Endothelial cell of umbilical vein (primary cell): Measurements from ENCODE around the gene MPZL3. TPM values are rescaled to one million over a fixed set of nuclear protein-coding genes. Genes with fewer than 3 reads are reported as not detected.

Experiments used
- BruUV-seq: library from RNA; stranded (reverse); fragments of 400-500 nt; replicated peaks from 2 replicates; lab custom pipeline; 2021; lab: Mats Ljungman, UMichigan
- CTCF ChIA-PET: fragments of 300-600, 350-600 bp; sonication (Branson Sonifier 250); formaldehyde crosslinking; loops from one replicate; lab custom pipeline; 2021; ENCODE audit warnings: antibody characterized with exemption, inconsistent platforms; lab: Charles Lee
- POLR2A ChIA-PET: fragments of 300-600, 350-600 bp; sonication (Branson Sonifier 250); formaldehyde crosslinking; loops from one replicate; lab custom pipeline; 2021; ENCODE audit warnings: antibody characterized with exemption, inconsistent platforms; lab: Charles Lee
- DNase-seq: peaks from one replicate; pipeline ENCODE4 v3.0.0-alpha.2; 2011; ENCODE audit warnings: low read depth, low spot score
- FAIRE-seq: peaks from 2 replicates; lab custom pipeline; 2011; peaks lifted over from hg19 to GRCh38; lab: Jason Lieb, UNC
- H2AFZ ChIP-seq: 2 replicates; pipeline ENCODE4 v1.6.0; 2012; ENCODE audit warnings: low read depth, low read length, control low read depth, inconsistent platforms
- H3K27ac ChIP-seq: 2 replicates; pipeline ENCODE4 v1.5.1; 2011; ENCODE audit warnings: low read depth, mild to moderate bottlenecking, control low read depth, low read length, moderate library complexity; ENCODE audit not compliant: insufficient read depth
- H3K27me3 ChIP-seq, 2 experiments: 2 replicates each; pipeline versions ENCODE4 v1.6.0 to v1.6.1; 2011; ENCODE audit warnings: low read length in 2 of 2, mixed read lengths in 1 of 2; ENCODE audit not compliant: control insufficient read depth in 2 of 2, insufficient read depth in 2 of 2
- H3K36me3 ChIP-seq, 2 experiments: 2 replicates in 1 of 2; 3 replicates in 1 of 2; pipeline ENCODE4 v1.5.1; 2011; ENCODE audit warnings: low read length in 2 of 2, mild to moderate bottlenecking in 1 of 2, moderate library complexity in 1 of 2; ENCODE audit not compliant: control insufficient read depth in 2 of 2, insufficient read depth in 2 of 2; ENCODE audit errors: extremely low read depth in 1 of 2
- H3K4me1 ChIP-seq: 3 replicates; pipeline ENCODE4 v1.5.1; 2011; ENCODE audit warnings: mild to moderate bottlenecking, low read length; ENCODE audit not compliant: control insufficient read depth, insufficient read depth; ENCODE audit errors: extremely low read depth
- H3K4me2 ChIP-seq: 2 replicates; pipeline ENCODE4 v1.6.1; 2011; ENCODE audit warnings: low read length, control low read depth, mixed read lengths; ENCODE audit not compliant: insufficient read depth
- H3K4me3 ChIP-seq, 3 experiments: fragments of 200-600 bp in 1 of 3; sonication (generic), shearing (Covaris generic) in 1 of 3; replicated peaks in 1 of 3; 2 replicates each; pipeline ENCODE4 v1.5.1; 2011 to 2016; ENCODE audit warnings: control low read depth in 3 of 3, low read length in 3 of 3, mild to moderate bottlenecking in 2 of 3, inconsistent platforms in 1 of 3, low read depth in 1 of 3, moderate library complexity in 1 of 3; ENCODE audit not compliant: insufficient read depth in 1 of 3
- H3K79me2 ChIP-seq: 2 replicates; pipeline ENCODE4 v1.6.0; 2012; ENCODE audit warnings: low read length, inconsistent platforms; ENCODE audit not compliant: control insufficient read depth, insufficient read depth
- H3K9ac ChIP-seq: replicated peaks from 2 replicates; pipeline ENCODE3; 2011; ENCODE audit warnings: low read length, control low read depth; ENCODE audit not compliant: insufficient read depth; ENCODE audit errors: extremely low read depth
- H3K9me1 ChIP-seq: replicated peaks from 3 replicates; pipeline ENCODE4 v1.6.0; 2011; ENCODE audit warnings: mild to moderate bottlenecking, low read length; ENCODE audit not compliant: control insufficient read depth, insufficient read depth; ENCODE audit errors: extremely low read depth
- H3K9me3 ChIP-seq: replicated peaks from 2 replicates; pipeline ENCODE4 v1.5.1; 2012; ENCODE audit warnings: low read length, inconsistent platforms; ENCODE audit not compliant: control insufficient read depth, insufficient read depth
- H4K20me1 ChIP-seq: replicated peaks from 2 replicates; pipeline ENCODE3; 2011; ENCODE audit warnings: mild to moderate bottlenecking, low read length; ENCODE audit not compliant: control insufficient read depth, insufficient read depth; ENCODE audit errors: extremely low read depth
- FOS ChIP-seq: IDR thresholded peaks from 2 replicates; pipeline ENCODE4 v1.6.1; 2011; ENCODE audit warnings: mild to moderate bottlenecking, low read length, moderate library complexity, borderline replicate concordance; ENCODE audit not compliant: insufficient read depth
- GATA2 ChIP-seq: IDR thresholded peaks from 2 replicates; pipeline ENCODE4 v1.7.0; 2011; ENCODE audit warnings: low read depth, mild to moderate bottlenecking, moderate library complexity, mixed read lengths, low read length; ENCODE audit not compliant: insufficient read length, insufficient read depth
- JUN ChIP-seq: IDR thresholded peaks from 2 replicates; pipeline ENCODE4 v1.6.1; 2011; ENCODE audit warnings: borderline replicate concordance, low read depth; ENCODE audit not compliant: insufficient read length, insufficient read depth
- MAX ChIP-seq: IDR thresholded peaks from 2 replicates; pipeline ENCODE4 v1.6.1; 2011; ENCODE audit not compliant: insufficient read depth, insufficient read length
- POLR2A ChIP-seq: IDR thresholded peaks from 2 replicates; pipeline ENCODE4 v1.6.1; 2012; ENCODE audit warnings: low read depth, mild to moderate bottlenecking, control low read depth, low read length
- POLR2AphosphoS5 ChIP-seq: IDR thresholded peaks from 2 replicates; pipeline ENCODE4 v1.6.1; 2012; ENCODE audit warnings: low read depth, mild to moderate bottlenecking, control low read depth, low read length, moderate library complexity; ENCODE audit not compliant: insufficient read depth
- dilution Hi-C: fragments of 300-500 bp; cut with MboI; formaldehyde crosslinking; loops from one replicate; pipeline ENCODE4 v1.15.0; 2019; ENCODE audit warnings: low sequenced_read_pairs; ENCODE audit not compliant: extremely low pct_ligation_motif_present
- intact Hi-C: fragments of 100-400 bp; cut with micrococcal nuclease; formaldehyde crosslinking; loops from one replicate; pipeline ENCODE4 v1.10.0; 2022
- polyA plus RNA-seq, 4 experiments: library from polyadenylated mRNA; depleted of rRNA in 3 of 4; stranded (reverse) in 3 of 4; unstranded in 1 of 4; fragments of >200 nt; gene quantifications; 2 replicates each; pipeline versions ENCODE4 v1.2.1 to v1.2.3, GENCODE V29; 2011 to 2012; ENCODE audit warnings: missing spikeins in 1 of 4
- total RNA-seq: library from RNA; stranded (reverse); gene quantifications from 2 replicates; pipeline ENCODE4 v1.2.3, GENCODE V29; 2021
- TF ChIP-seq, protein P1 (sequence below), 2 donors: IDR thresholded peaks; 1 replicate in 1 of 2; 2 replicates in 1 of 2; pipeline ENCODE4 v1.5.1; 2011; ENCODE audit warnings: low read length in 2 of 2, mild to moderate bottlenecking in 2 of 2, moderate library complexity in 2 of 2, control low read depth in 1 of 2, inconsistent platforms in 1 of 2, low read depth in 1 of 2; ENCODE audit not compliant: insufficient read depth in 1 of 2; ENCODE audit errors: extremely low read depth in 1 of 2

Gene MPZL3
- total and polyA plus RNA-seq, 2 donors (not counting 3 experiments of a cell fraction or from before 2014, with no cell fraction given), result 2.5 to 7.1 TPM

DNA sequence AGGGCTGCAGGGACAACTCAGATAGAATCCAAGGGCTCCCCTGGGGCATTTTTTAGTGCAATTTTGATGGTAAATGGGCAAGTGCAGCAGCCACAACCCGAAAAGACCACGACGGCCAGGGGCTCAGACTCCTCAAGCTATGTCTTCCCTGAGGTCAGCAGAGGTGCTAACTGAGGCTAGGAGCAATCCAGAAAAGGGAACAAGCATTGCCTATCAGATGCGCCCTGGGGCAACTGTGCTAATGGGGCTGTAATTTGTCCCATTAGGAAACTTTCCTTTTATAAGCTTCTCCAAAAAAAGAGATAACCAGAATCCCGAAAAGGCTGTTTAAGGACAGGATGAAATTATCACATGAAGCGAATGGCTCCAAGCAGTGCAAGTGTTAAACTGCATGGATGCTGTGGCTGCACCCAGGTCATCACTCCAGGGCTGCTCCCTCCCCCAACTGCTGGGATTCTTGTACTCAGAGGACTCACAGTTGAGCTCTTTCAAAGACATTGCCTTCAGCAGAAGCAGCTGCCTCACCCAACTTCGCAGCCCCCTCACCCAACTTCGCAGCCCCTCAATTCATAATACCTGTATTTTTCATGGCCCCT lies 49.5 kb upstream of the MPZL3 start:
- DNase-seq (no peak), FAIRE-seq (no peak)
- no peak overlapping the region for H2AFZ ChIP-seq
- no peak overlapping the region for H3K4me2 ChIP-seq
- POLR2A ChIA-PET, result no interaction called here
- H3K27me3 ChIP-seq, result peaks cover 10 to 19% of the 10 kb centered on the region in 2 experiments
- CTCF ChIA-PET, result interaction anchor here (0.6 to 7.4 kb wide), 5 partner anchors 7 to 103 kb away, joined by 3 to 41 read pairs (median 5); no protein-coding TSS in a partner anchor
- TF ChIP-seq, protein P1, sequence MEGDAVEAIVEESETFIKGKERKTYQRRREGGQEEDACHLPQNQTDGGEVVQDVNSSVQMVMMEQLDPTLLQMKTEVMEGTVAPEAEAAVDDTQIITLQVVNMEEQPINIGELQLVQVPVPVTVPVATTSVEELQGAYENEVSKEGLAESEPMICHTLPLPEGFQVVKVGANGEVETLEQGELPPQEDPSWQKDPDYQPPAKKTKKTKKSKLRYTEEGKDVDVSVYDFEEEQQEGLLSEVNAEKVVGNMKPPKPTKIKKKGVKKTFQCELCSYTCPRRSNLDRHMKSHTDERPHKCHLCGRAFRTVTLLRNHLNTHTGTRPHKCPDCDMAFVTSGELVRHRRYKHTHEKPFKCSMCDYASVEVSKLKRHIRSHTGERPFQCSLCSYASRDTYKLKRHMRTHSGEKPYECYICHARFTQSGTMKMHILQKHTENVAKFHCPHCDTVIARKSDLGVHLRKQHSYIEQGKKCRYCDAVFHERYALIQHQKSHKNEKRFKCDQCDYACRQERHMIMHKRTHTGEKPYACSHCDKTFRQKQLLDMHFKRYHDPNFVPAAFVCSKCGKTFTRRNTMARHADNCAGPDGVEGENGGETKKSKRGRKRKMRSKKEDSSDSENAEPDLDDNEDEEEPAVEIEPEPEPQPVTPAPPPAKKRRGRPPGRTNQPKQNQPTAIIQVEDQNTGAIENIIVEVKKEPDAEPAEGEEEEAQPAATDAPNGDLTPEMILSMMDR (IDR thresholded peaks at IDR 0.05; ENCODE audit: extremely low read depth in 1 of 2, insufficient read depth in 1 of 2, low read depth in 1 of 2, low read length in 2 of 2), result no peak
- TF ChIP-seq JUN (no peak), POLR2AphosphoS5 (no peak), POLR2A (no peak), GATA2 (no peak), MAX (no peak), FOS (no peak)
- H4K20me1 ChIP-seq, result no peaks in the 10 kb centered on the region
- no peak overlapping the region for H3K9ac ChIP-seq
- H3K79me2 ChIP-seq, result no peaks in the 10 kb centered on the region
- H3K4me1 ChIP-seq, result no peaks in the 10 kb centered on the region
- no peaks in the 10 kb centered on the region for H3K9me3 ChIP-seq
- dilution Hi-C loops, result no loop called here
- no peak overlapping the region for H3K27ac ChIP-seq
- intact Hi-C loops, result no loop called here
- no TSS peak for BruUV-seq
- H3K4me3 ChIP-seq, result no peak overlapping the region
- no peaks in the 10 kb centered on the region for H3K36me3 ChIP-seq
- H3K9me1 ChIP-seq, result no peaks in the 10 kb centered on the region
